ENCODE measurements around the gene MRPS10. TPM values are rescaled to one million over a fixed set of nuclear protein-coding genes. Genes with fewer than 3 reads are reported as not detected.
"Not testable (repeated sequence)": the region's sequence is repeated elsewhere in the genome, so short reads cannot be mapped to it uniquely, and the experiment has no call there.

Gene MRPS10
- total RNA-seq, 1 donor: 26.8 TPM

- H3K4me1 ChIP-seq (ENCODE audit: insufficient read depth, low read length): no peaks in the 10 kb centered on the region
- no peaks in the 10 kb centered on the region for H3K9me3 ChIP-seq (ENCODE audit: low read depth, low read length)
- H3K4me3 ChIP-seq (ENCODE audit: low read length): no peak overlapping the region
- H3K27me3 ChIP-seq (ENCODE audit: insufficient read depth, low read length): no peaks in the 10 kb centered on the region
Observed at GRCh38 chr6:42204768-42205282, 12.8 kb downstream of the MRPS10 start.

GRCh38 chr6:42203183-42203582 is 14.5 kb downstream of the MRPS10 start:
- Histone ChIP-seq H3K4me1 (ENCODE audit: insufficient read depth, low read length) (no peaks in the 10 kb centered on the region), H3K27me3 (ENCODE audit: insufficient read depth, low read length) (no peaks in the 10 kb centered on the region), H3K4me3 (ENCODE audit: low read length) (no peak overlapping the region), H3K9me3 (ENCODE audit: low read depth, low read length) (no peaks in the 10 kb centered on the region)

GRCh38 chr6:42202131-42202915 is 15.3 kb downstream of the MRPS10 start:
- not testable (repeated sequence) for H3K27me3 ChIP-seq (ENCODE audit: insufficient read depth, low read length); H3K9me3 ChIP-seq (ENCODE audit: low read depth, low read length); H3K4me3 ChIP-seq (ENCODE audit: low read length); H3K4me1 ChIP-seq (ENCODE audit: insufficient read depth, low read length)

GRCh38 chr6:42201382-42201781 is 16.3 kb downstream of the MRPS10 start:
- Histone ChIP-seq H3K27me3 (ENCODE audit: insufficient read depth, low read length) (no peaks in the 10 kb centered on the region), H3K4me1 (ENCODE audit: insufficient read depth, low read length) (no peaks in the 10 kb centered on the region), H3K9me3 (ENCODE audit: low read depth, low read length) (no peaks in the 10 kb centered on the region), H3K4me3 (ENCODE audit: low read length) (no peak overlapping the region)

- Histone ChIP-seq H3K9me3 (ENCODE audit: low read depth, low read length) (no peaks in the 10 kb centered on the region), H3K4me1 (ENCODE audit: insufficient read depth, low read length) (no peaks in the 10 kb centered on the region), H3K27me3 (ENCODE audit: insufficient read depth, low read length) (no peaks in the 10 kb centered on the region), H3K4me3 (ENCODE audit: low read length) (no peak overlapping the region)
Observed at GRCh38 chr6:42200035-42200434, 17.6 kb downstream of the MRPS10 start.

GRCh38 chr6:42199106-42199981 is 18.3 kb downstream of the MRPS10 start:
- H3K4me3 ChIP-seq (ENCODE audit: low read length): no peak overlapping the region

GRCh38 chr6:42197555-42198362 is 19.9 kb downstream of the MRPS10 start:
- Histone ChIP-seq H3K27me3 (ENCODE audit: insufficient read depth, low read length) (no peaks in the 10 kb centered on the region), H3K9me3 (ENCODE audit: low read depth, low read length) (no peaks in the 10 kb centered on the region), H3K4me1 (ENCODE audit: insufficient read depth, low read length) (no peaks in the 10 kb centered on the region), H3K4me3 (ENCODE audit: low read length) (no peak overlapping the region)

More at GRCh38 chr6:42199106-42199981, 18.3 kb downstream of the MRPS10 start:
- Histone ChIP-seq H3K9me3 (ENCODE audit: low read depth, low read length) (no peaks in the 10 kb centered on the region), H3K4me1 (ENCODE audit: insufficient read depth, low read length) (no peaks in the 10 kb centered on the region), H3K27me3 (ENCODE audit: insufficient read depth, low read length) (no peaks in the 10 kb centered on the region)

- no peaks in the 10 kb centered on the region for H3K4me1 ChIP-seq (ENCODE audit: insufficient read depth, low read length)
- no peak overlapping the region for H3K4me3 ChIP-seq (ENCODE audit: low read length)
- H3K9me3 ChIP-seq (ENCODE audit: low read depth, low read length): no peaks in the 10 kb centered on the region
- no peaks in the 10 kb centered on the region for H3K27me3 ChIP-seq (ENCODE audit: insufficient read depth, low read length)
Observed at GRCh38 chr6:42195415-42195814, 22.2 kb downstream of the MRPS10 start.

- Histone ChIP-seq H3K9me3 (ENCODE audit: low read depth, low read length) (no peaks in the 10 kb centered on the region), H3K4me1 (ENCODE audit: insufficient read depth, low read length) (no peaks in the 10 kb centered on the region), H3K27me3 (ENCODE audit: insufficient read depth, low read length) (no peaks in the 10 kb centered on the region), H3K4me3 (ENCODE audit: low read length) (no peak overlapping the region)
Observed at GRCh38 chr6:42194056-42194455, 23.6 kb downstream of the MRPS10 start.

GRCh38 chr6:42193491-42193894 is 24.2 kb downstream of the MRPS10 start:
- H3K9me3 ChIP-seq (ENCODE audit: low read depth, low read length): no peaks in the 10 kb centered on the region
- H3K4me3 ChIP-seq (ENCODE audit: low read length): no peak overlapping the region
- no peaks in the 10 kb centered on the region for H3K4me1 ChIP-seq (ENCODE audit: insufficient read depth, low read length)
- H3K27me3 ChIP-seq (ENCODE audit: insufficient read depth, low read length): no peaks in the 10 kb centered on the region

GRCh38 chr6:42192385-42192784 is 25.3 kb downstream of the MRPS10 start:
- H3K4me1 ChIP-seq (ENCODE audit: insufficient read depth, low read length); H3K9me3 ChIP-seq (ENCODE audit: low read depth, low read length); H3K4me3 ChIP-seq (ENCODE audit: low read length); H3K27me3 ChIP-seq (ENCODE audit: insufficient read depth, low read length): not testable (repeated sequence)

- Histone ChIP-seq H3K4me1 (ENCODE audit: insufficient read depth, low read length) (no peaks in the 10 kb centered on the region), H3K4me3 (ENCODE audit: low read length) (no peak overlapping the region), H3K9me3 (ENCODE audit: low read depth, low read length) (no peaks in the 10 kb centered on the region), H3K27me3 (ENCODE audit: insufficient read depth, low read length) (no peaks in the 10 kb centered on the region)
Observed at GRCh38 chr6:42190554-42191183, 27.0 kb downstream of the MRPS10 start.

GRCh38 chr6:42188406-42188805 is 29.3 kb downstream of the MRPS10 start:
- H3K4me1 ChIP-seq (ENCODE audit: insufficient read depth, low read length): no peaks in the 10 kb centered on the region
- no peaks in the 10 kb centered on the region for H3K27me3 ChIP-seq (ENCODE audit: insufficient read depth, low read length)
- H3K4me3 ChIP-seq (ENCODE audit: low read length): no peak overlapping the region
- H3K9me3 ChIP-seq (ENCODE audit: low read depth, low read length): no peaks in the 10 kb centered on the region

GRCh38 chr6:42185597-42185996 is 32.1 kb downstream of the MRPS10 start:
- no peaks in the 10 kb centered on the region for H3K9me3 ChIP-seq (ENCODE audit: low read depth, low read length)
- H3K27me3 ChIP-seq (ENCODE audit: insufficient read depth, low read length): no peaks in the 10 kb centered on the region
- H3K4me1 ChIP-seq (ENCODE audit: insufficient read depth, low read length): no peaks in the 10 kb centered on the region

More at GRCh38 chr6:42185597-42185996, 32.1 kb downstream of the MRPS10 start:
- H3K4me3 ChIP-seq (ENCODE audit: low read length): no peak overlapping the region

Data from mononuclear cell (primary cell).